K562 (cell line): ENCODE data around the gene FLCN. TPM values are rescaled to one million over a fixed set of nuclear protein-coding genes. Genes with fewer than 3 reads are reported as not detected.

Experiments used
- PML ChIP-seq: IDR thresholded peaks from 2 replicates; pipeline ENCODE4 v1.6.1; 2012; ENCODE audit warnings: low read length, inconsistent platforms
- SETDB1 ChIP-seq: IDR thresholded peaks from one replicate; pipeline ENCODE4 v1.6.1; 2012; ENCODE audit warnings: low read length, control low read depth, inconsistent platforms
- TAF15 ChIP-seq: fragments of 200-400 bp; formaldehyde crosslinking; IDR thresholded peaks from 2 replicates; pipeline ENCODE4 v1.6.1; 2017; ENCODE audit warnings: mild to moderate bottlenecking, low read depth, low read length, moderate library complexity
- TCF7 ChIP-seq: sonication (generic); IDR thresholded peaks from 2 replicates; pipeline ENCODE4 v1.6.1; 2016; ENCODE audit warnings: antibody characterized with exemption, borderline replicate concordance
- ZNF121 ChIP-seq: sonication (generic); formaldehyde crosslinking; conservative IDR thresholded peaks from 2 replicates; pipeline ENCODE4 v1.8.0; 2022; ENCODE audit warnings: missing genetic modification reagents
- ZNF239 ChIP-seq: fragments of 250-450 bp; sonication (Bioruptor Pico); IDR thresholded peaks from 2 replicates; pipeline ENCODE4 v1.4.0; 2020; ENCODE audit warnings: mild to moderate bottlenecking
- polyA plus RNA-seq, 8 experiments: library from polyadenylated mRNA; depleted of rRNA in 4 of 8; stranded (reverse) in 5 of 8; unstranded in 3 of 8; fragments of >200 nt; fragmentation: Nextera tagmentation in 2 of 8; fragmentation: Illumina TruSeq in 1 of 8; extraction: Ambion mirVana in 2 of 8; extraction: Trizol in 1 of 8; gene quantifications; 2 replicates each; pipeline versions ENCODE4 v1.2.1 to v1.2.3, GENCODE V29; 2011 to 2014; ENCODE audit warnings: inconsistent platforms in 1 of 8, missing spikeins in 1 of 8
- total RNA-seq, 7 experiments: library from RNA; depleted of rRNA in 6 of 7; stranded (reverse); fragments of >200 nt in 6 of 7; fragmentation: Illumina TruSeq in 2 of 7; extraction: Trizol in 2 of 7; gene quantifications; 2 replicates each; pipeline versions ENCODE4 v1.2.1 to v1.2.3, GENCODE V29; 2011 to 2021; ENCODE audit warnings: low replicate concordance in 1 of 7
- TF ChIP-seq, protein P1 (sequence below): fragments of 200-600 bp; sonication (generic); IDR thresholded peaks from one replicate; pipeline ENCODE4 v1.6.1; 2012; ENCODE audit warnings: mild to moderate bottlenecking, low read depth, low read length, inconsistent platforms
- TF ChIP-seq, protein P2 (sequence below): fragments of 250-450 bp; sonication (Bioruptor Pico); IDR thresholded peaks from 2 replicates; pipeline ENCODE4 v1.4.0; 2020
- TF ChIP-seq, protein P3 (sequence below): IDR thresholded peaks from 2 replicates; pipeline ENCODE4 v1.6.1; 2011; ENCODE audit not compliant: insufficient read length; ENCODE audit errors: extremely low read depth

The FLCN gene
- total and polyA plus RNA-seq, 9 of the 15 experiments (the other 6 are each of a cell fraction or from before 2014, with no cell fraction given) = 1.6 to 33.5 (median 10.9) TPM

DNA sequence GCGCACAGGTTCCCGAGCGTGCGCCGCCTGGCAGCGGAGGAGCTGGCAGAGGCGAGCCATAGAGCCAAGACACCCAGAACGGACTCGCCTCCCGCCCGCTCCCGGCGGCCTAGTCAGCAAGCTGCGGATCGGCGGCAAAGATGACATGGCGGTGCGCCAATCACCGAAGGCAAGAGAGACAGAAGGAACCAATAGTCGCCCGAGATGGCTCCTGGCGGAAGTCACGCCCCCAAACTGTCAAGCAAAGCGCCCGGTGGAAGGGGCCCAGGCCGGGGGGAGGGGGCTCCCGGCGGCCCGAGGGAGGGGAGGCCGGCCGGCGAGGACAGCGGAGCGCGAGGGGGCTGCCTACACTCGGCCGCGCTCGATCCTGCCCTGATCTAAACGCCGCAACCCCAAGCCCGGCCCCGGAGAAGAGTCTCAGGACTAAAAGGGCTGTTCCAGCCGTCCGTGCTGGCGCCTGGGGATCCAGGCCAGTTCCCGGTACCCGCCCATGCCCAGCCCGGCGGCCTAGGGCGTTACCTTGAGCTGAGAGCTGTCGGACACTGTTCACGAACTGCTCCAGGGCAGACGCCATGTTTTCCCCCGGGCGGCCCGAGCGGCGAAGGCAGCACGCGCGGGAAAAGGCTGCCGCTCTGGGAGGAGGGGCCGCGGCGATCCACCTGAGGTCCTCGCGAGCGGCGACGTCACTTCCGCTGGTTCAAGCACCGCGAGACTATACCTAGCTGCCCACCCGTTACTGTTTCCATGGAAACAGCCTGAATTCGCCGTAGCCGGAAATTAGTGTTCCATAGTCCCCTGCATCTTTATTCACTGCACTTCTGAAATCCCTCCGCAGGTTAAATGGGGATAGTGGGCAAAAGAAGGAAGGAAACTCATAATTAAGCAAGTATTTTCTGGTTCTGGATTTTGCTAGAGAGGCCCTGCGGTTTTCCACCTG, 43.9 kb upstream of the FLCN start, which contains the start of gene COPS3 (continued):
- TF ChIP-seq, protein P1, sequence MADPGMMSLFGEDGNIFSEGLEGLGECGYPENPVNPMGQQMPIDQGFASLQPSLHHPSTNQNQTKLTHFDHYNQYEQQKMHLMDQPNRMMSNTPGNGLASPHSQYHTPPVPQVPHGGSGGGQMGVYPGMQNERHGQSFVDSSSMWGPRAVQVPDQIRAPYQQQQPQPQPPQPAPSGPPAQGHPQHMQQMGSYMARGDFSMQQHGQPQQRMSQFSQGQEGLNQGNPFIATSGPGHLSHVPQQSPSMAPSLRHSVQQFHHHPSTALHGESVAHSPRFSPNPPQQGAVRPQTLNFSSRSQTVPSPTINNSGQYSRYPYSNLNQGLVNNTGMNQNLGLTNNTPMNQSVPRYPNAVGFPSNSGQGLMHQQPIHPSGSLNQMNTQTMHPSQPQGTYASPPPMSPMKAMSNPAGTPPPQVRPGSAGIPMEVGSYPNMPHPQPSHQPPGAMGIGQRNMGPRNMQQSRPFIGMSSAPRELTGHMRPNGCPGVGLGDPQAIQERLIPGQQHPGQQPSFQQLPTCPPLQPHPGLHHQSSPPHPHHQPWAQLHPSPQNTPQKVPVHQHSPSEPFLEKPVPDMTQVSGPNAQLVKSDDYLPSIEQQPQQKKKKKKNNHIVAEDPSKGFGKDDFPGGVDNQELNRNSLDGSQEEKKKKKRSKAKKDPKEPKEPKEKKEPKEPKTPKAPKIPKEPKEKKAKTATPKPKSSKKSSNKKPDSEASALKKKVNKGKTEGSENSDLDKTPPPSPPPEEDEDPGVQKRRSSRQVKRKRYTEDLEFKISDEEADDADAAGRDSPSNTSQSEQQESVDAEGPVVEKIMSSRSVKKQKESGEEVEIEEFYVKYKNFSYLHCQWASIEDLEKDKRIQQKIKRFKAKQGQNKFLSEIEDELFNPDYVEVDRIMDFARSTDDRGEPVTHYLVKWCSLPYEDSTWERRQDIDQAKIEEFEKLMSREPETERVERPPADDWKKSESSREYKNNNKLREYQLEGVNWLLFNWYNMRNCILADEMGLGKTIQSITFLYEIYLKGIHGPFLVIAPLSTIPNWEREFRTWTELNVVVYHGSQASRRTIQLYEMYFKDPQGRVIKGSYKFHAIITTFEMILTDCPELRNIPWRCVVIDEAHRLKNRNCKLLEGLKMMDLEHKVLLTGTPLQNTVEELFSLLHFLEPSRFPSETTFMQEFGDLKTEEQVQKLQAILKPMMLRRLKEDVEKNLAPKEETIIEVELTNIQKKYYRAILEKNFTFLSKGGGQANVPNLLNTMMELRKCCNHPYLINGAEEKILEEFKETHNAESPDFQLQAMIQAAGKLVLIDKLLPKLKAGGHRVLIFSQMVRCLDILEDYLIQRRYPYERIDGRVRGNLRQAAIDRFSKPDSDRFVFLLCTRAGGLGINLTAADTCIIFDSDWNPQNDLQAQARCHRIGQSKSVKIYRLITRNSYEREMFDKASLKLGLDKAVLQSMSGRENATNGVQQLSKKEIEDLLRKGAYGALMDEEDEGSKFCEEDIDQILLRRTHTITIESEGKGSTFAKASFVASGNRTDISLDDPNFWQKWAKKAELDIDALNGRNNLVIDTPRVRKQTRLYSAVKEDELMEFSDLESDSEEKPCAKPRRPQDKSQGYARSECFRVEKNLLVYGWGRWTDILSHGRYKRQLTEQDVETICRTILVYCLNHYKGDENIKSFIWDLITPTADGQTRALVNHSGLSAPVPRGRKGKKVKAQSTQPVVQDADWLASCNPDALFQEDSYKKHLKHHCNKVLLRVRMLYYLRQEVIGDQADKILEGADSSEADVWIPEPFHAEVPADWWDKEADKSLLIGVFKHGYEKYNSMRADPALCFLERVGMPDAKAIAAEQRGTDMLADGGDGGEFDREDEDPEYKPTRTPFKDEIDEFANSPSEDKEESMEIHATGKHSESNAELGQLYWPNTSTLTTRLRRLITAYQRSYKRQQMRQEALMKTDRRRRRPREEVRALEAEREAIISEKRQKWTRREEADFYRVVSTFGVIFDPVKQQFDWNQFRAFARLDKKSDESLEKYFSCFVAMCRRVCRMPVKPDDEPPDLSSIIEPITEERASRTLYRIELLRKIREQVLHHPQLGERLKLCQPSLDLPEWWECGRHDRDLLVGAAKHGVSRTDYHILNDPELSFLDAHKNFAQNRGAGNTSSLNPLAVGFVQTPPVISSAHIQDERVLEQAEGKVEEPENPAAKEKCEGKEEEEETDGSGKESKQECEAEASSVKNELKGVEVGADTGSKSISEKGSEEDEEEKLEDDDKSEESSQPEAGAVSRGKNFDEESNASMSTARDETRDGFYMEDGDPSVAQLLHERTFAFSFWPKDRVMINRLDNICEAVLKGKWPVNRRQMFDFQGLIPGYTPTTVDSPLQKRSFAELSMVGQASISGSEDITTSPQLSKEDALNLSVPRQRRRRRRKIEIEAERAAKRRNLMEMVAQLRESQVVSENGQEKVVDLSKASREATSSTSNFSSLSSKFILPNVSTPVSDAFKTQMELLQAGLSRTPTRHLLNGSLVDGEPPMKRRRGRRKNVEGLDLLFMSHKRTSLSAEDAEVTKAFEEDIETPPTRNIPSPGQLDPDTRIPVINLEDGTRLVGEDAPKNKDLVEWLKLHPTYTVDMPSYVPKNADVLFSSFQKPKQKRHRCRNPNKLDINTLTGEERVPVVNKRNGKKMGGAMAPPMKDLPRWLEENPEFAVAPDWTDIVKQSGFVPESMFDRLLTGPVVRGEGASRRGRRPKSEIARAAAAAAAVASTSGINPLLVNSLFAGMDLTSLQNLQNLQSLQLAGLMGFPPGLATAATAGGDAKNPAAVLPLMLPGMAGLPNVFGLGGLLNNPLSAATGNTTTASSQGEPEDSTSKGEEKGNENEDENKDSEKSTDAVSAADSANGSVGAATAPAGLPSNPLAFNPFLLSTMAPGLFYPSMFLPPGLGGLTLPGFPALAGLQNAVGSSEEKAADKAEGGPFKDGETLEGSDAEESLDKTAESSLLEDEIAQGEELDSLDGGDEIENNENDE = no peak
- TF ChIP-seq, protein P2, sequence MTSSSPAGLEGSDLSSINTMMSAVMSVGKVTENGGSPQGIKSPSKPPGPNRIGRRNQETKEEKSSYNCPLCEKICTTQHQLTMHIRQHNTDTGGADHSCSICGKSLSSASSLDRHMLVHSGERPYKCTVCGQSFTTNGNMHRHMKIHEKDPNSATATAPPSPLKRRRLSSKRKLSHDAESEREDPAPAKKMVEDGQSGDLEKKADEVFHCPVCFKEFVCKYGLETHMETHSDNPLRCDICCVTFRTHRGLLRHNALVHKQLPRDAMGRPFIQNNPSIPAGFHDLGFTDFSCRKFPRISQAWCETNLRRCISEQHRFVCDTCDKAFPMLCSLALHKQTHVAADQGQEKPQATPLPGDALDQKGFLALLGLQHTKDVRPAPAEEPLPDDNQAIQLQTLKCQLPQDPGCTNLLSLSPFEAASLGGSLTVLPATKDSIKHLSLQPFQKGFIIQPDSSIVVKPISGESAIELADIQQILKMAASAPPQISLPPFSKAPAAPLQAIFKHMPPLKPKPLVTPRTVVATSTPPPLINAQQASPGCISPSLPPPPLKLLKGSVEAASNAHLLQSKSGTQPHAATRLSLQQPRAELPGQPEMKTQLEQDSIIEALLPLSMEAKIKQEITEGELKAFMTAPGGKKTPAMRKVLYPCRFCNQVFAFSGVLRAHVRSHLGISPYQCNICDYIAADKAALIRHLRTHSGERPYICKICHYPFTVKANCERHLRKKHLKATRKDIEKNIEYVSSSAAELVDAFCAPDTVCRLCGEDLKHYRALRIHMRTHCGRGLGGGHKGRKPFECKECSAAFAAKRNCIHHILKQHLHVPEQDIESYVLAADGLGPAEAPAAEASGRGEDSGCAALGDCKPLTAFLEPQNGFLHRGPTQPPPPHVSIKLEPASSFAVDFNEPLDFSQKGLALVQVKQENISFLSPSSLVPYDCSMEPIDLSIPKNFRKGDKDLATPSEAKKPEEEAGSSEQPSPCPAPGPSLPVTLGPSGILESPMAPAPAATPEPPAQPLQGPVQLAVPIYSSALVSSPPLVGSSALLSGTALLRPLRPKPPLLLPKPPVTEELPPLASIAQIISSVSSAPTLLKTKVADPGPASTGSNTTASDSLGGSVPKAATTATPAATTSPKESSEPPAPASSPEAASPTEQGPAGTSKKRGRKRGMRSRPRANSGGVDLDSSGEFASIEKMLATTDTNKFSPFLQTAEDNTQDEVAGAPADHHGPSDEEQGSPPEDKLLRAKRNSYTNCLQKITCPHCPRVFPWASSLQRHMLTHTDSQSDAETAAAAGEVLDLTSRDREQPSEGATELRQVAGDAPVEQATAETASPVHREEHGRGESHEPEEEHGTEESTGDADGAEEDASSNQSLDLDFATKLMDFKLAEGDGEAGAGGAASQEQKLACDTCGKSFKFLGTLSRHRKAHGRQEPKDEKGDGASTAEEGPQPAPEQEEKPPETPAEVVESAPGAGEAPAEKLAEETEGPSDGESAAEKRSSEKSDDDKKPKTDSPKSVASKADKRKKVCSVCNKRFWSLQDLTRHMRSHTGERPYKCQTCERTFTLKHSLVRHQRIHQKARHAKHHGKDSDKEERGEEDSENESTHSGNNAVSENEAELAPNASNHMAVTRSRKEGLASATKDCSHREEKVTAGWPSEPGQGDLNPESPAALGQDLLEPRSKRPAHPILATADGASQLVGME (CRISPR knock-in tag) = no peak
- no peak for TF ChIP-seq SETDB1
- no peak for TF ChIP-seq ZNF121 (CRISPR knock-in tag)
- TF ChIP-seq ZNF239 (CRISPR knock-in tag) = no peak
- TF ChIP-seq TAF15 = no peak
- TF ChIP-seq, protein P3, sequence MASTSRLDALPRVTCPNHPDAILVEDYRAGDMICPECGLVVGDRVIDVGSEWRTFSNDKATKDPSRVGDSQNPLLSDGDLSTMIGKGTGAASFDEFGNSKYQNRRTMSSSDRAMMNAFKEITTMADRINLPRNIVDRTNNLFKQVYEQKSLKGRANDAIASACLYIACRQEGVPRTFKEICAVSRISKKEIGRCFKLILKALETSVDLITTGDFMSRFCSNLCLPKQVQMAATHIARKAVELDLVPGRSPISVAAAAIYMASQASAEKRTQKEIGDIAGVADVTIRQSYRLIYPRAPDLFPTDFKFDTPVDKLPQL = no peak
- TF ChIP-seq PML = no peak
- no peak for TF ChIP-seq TCF7
